DMS53 treated with DMSO at 0.1 percent for 48 hours (cell line): ENCODE data around the gene RUSF1.
"Not testable (repeated sequence)": the region's sequence is repeated elsewhere in the genome, so short reads cannot be mapped to it uniquely, and the experiment has no call there.

Experiments
- DNase-seq: peaks from one replicate; lab custom pipeline; 2025; ENCODE audit not compliant: unreplicated experiment; lab: John Stamatoyannopoulos, UW

The RUSF1 gene

DNA sequence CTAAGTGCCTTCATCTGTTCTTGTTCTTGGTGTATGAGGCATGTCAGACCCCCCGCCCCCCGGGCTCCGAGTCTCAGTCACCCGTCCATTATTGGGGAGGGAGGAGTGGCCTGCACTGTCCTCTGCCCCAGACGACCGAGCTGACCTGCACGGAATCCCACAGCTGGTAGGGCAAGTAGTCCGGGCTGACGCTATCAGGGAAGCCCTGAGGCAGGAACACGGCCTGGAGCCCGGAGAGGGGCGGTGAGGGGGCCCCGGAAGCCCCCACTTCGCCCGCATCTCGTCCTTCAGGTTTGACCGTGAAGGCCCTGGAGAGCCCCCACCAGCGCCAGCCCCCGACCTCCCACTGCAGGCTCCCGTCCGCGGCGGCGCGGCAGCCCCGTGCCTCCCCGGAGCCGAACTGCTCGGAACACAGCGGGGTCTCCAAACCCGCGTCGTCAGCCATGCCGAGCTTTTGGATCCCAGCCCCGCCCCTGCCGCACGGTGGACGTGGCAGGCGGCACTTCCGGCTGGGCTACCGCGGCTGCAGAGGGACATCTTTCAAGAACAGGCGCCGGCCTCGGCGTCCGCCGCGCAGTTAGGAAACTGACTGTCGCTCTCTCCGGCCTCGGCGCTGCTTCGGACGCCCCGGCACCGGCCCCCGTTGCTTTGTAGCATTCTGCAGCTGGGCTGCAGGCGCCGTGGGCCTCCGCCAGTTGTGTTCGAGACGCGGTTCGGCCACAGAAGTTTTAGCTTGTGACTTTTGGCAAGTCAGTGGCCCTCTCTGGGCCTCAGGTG lies at the start of gene RUSF1:
Gene RUSF1, minus strand, starts transcription at position 463 of the 777 bp plus-strand sequence. Its CDS starts 18 bp downstream, at position 445.
- DNase-seq, result peak; percentile 52

DNA sequence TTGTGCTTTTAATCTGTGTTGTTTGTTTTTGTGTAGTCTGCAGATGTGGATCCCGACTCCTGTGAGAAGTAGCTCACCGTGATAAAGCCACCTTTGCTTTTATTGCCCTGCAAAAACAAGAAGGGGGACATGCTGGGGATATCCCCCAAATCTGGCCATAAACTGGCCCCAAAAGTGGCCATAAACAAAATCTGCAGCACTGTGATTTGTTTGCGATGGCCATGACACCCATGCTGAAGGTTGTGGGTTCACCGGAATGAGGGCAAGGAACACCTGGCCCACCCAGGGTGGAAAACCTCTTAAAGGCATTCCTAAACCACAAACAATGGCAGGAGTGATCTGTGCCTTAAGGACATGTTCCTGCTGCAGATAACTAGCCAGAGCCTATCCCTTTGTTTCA lies 34.6 kb upstream of the RUSF1 start:
- no peak for DNase-seq

DNA sequence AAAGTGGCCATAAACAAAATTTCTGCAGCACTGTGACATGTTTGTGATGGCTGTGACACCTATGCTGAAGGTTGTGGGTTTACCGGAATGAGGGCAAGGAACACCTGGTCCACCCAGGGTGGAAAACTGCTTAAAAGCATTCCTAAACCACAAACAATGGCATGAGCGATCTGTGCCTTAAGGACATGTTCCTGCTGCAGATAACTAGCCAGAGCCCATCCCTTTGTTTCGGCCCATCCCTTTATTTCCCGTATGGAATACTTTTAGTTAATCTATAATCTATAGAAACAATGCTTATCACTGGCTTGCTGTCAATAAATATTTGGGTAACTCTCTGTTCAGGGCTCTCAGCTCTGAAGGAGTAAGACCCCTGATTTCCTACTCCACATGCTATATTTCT lies 31.6 kb upstream of the RUSF1 start:
- not testable (repeated sequence) for DNase-seq

DNA sequence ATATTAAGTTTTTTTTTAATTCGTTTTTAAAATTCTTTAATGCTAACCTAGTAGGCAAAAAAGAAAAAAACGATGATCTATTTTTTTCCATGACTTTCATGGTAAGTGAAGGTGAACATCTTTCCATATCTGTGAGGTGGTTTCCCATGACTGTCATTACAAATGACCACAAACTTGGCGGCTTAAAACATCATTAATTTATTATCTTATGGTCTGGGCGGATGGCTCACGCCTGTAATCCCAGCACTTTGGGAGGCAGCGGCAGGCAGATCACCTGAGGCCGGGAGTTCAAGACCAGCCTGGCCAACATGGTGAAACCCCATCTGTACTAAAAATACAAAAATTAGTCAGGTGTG lies 30.0 kb upstream of the RUSF1 start:
- DNase-seq, result not testable (repeated sequence)

DNA sequence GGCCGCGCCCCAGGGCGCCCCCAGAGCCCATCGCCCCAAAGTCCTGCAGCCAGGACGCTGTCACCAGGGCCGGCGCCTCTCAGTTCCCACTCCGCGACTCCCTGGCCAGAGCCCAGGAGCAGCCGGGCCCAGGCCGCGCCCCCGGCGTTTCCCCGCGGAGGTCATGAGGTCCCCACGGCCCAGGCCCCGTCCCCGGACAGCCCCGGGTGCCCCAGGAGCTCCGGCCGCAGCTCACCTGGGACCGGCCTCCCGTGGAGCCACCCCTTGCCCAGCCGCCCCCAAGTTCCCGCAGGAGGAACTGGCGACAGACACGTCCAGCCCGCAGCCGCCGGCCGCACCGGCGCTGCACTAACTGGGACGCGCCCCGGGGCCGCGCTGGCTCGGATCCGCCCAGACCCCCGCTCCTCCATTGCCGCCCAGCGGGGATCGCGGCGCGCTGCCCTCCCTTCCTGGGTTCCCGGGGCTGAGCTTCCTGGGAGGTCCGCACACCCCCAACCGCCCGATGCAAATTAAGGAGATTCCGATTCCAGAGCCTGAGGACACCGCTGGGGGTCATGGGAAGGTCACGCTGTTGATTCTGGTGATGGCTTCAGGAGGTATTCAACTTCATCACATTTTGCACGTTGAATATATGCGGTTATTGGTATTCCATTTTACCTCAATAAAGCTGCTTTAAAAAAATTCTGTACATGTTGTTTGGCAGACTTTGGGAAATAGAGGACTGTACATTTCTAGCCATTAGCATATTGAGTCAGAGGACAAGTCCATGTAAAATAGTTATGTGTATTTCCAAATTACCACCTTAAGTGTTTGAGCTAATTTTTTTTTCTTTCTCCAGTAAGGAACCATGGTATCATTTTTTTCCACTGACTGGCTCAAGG lies 29.4 kb upstream of the RUSF1 start:
- no peak for DNase-seq

DNA sequence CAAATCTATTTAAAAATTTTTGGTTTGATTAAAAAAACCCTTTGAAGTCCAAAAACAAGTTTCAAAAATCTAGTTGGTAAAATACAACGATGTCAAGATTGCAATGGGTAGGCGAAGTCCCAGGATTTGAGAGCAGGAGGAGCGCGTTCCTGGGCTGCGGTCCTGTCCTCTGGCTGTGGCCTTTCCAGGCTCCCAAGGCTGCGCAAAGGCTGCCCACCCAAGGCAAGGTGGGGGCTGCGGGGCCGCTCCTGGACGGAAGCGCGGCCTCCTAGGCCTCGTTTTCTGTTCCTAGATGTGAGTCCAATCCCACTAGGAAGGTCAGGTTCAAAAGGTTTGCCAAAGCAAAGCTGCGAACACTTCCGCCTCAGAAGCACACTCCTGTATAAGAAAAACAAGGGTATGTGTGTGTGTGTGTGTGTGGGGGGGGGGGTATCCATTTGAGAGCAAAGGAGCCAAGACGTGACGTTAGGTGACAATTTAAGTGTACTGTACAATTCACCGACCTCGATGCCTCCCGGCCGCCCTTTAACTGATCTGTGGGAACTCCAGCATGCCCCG lies 28.7 kb upstream of the RUSF1 start:
- DNase-seq, result no peak

DNA sequence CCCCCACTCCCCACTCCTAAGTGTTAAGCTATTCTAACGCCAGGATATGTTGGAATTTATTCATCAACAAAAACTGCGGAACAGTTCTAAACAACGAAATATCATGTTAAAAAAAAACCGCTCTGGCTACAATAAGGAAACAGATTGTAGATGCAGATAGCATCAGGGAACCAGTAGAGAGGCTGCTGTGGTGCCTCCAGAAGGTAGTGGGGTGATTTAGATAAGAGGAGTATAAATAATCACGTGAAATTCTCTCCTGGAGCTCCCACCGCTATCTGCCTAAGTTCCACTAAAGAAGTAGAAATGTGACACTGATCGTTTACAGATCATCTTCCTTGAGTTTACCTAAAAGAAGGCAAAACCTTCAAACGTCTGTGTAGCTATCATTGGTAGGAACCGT lies 27.5 kb upstream of the RUSF1 start:
- DNase-seq, result no peak

DNA sequence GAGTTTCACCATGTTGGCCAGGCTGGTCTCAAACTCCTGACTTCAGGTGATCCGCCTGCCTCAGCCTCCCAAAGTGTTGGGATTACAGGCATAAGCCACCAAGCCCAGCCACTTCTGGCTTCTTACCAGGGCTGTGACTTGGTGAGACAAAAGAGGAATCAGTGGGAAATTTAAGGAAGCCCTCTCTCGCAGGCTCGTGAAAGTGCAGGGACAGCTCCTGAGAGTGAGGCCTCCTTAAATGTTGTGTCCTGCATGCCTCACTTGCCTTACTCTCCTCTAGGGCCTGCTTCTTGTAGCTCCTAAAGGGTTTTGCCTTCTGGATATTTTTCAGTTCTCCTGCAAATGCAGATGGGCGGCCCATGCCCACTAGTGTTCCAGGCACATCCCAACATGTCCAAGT lies 24.7 kb upstream of the RUSF1 start:
- DNase-seq, result no peak

DNA sequence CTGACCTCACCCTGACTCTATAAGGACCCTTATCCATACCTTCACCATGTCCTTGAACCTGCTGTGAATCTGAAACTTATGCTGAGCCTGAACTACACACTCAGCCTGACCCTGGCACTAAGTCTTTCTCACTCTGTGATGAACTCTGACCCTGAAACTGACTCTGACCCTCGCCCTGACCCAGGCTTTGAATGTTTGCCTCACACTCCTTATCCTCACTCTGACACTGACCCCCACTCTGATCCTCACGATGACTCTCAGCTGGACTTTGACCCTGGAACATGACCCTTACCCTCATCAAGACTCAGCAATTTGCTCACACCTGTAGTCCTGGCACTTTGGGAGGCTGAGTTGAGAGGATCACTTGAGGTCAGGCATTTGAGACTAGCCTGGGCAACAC lies 23.9 kb upstream of the RUSF1 start:
- no peak for DNase-seq

DNA sequence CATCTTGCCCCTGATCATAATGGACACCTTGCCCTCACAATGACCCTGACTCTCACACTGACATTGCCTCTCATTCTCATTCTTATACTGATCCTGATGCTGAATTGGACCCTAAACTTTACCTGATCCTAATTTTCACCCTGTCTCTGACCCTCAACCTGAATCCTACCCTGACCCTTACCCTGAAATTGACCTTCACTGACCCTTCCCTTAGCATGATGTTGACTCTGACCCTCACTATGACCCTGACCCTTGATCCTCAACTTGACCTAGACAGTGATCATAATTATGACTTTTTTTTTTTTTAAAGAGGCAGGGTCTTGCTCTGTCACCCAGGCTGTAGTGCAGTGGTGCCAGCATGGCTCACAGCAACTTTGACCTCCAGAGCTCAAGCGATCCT lies 22.9 kb upstream of the RUSF1 start:
- DNase-seq, result no peak

DNA sequence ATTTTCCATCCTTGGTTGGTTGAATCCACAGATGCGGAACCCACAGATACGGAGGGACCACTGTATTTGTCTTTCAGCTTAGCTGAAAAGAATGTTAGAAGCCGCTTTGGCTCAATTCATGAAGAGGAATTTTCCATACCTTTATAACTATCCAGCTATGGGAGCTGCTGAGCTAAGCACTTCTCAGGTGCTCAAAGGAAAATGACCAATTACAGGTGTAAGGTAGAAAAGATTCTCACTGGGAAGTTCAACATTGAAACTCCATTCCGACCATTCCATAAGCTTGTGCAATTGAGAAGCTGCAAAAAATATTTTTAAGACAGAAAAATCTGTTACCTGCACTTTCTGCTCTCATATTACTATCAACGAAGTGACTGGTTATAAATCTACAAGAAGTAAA lies 22.2 kb upstream of the RUSF1 start:
- DNase-seq, result no peak

DNA sequence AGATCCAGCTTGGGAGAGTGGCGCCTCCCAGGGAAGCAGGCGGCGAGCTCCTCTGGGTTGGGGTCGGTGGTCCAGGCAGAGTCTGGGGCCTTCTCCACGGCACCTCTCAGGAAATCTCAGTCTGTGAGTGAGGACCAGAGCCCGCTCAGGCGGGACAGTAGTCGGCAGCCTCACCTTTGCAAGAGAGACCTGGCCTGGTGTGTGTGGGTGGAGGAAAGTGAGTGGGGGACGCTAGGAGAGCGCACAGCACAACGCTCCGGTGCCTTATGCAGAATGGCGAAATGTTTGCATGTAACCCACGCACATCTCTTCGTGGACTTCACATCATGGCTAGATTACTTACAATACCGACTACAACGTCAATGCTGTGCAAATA lies 21.7 kb upstream of the RUSF1 start:
- DNase-seq, result no peak

DNA sequence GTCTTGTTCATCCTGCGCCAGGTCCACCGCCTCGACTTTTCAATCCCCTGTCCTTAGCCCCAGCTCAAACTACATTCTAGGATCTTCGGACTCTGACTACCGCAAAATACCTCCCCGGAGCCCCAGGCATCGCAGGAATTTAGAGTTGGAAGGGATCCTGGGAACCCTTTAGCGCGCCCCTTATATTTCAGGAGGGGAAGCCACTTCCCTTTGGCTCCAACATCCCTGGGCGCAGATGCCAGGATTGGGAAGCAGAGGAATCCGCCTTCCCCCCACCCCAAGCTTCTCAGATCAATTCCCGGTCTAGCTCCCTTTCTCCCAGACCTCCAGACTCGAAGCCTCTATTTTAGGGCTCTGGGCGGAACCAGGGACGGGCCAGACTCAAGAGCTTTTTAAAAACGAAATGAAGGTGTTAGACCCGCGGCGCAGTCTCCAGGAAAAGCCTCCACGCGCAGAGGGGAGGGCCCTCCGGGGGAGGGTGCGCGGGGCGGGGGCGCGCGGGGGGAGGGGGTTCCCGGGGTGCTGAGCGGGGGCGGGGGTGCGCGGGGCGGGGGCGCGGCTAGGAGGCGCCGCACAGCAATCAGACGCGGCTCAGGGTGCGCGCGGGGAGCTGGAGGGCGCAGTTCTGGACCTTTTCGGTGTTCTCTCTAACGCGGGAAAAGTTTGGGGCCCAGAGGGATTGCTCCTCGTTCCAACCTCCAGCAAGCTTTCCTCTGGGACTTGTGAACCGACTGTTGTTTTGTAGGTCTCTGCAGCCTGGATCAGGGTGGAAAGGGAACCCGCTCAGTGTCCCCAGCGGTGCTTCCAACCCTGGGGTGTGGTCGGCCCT lies 21.1 kb upstream of the RUSF1 start:
- DNase-seq, result no peak

DNA sequence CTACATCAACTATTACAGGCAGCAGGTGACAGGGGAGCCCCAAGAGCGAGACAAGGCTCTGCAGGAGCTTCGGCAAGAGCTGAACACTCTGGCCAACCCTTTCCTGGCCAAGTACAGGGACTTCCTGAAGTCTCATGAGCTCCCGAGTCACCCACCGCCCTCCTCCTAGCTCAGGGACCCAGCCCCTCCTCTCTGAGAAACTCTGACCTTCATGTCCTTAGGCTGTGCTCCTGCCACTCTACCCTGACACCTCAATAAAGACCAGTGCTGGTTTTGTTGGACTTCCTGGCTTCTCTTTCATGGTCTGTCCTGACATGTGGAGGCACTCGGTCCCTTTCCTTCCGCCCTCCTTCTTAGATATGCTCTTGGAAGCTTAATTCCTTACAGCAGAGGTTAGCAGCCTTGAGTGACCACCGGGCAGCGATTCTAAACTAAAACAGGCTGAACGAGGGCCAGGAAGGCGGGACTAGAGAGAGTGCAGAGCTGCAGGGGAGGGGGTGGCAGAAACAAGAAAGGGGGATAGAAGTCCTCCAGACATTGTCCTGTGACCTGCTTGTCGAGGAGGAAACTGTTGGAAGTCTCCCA lies 20.4 kb upstream of the RUSF1 start:
- DNase-seq, result no peak

DNA sequence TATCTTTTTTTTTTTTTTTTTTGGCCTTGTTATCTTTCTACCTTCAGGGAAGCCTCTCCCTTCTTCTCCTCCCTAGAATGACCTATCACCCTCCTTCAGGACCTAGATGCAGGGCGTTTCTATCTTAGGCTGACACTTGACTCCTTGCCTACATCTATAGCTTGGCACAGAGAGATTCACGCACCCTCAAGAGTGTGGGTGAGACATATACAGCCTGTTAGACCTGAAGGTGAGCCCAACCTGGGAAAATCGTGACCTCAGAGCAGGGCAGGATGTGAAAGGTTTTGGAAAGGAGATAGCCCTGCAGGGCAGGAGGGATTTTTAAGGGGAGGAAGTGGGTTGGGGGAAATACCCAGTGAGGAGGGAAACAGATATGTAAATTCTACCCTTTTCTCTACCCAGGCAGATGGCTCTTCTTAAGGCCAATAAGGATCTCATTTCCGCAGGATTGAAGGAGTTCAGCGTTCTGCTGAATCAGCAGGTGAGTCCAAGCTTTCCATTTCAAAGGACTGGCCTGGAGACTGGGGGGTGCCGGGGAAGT lies 19.6 kb upstream of the RUSF1 start, which contains the start of gene AHSP:
Gene AHSP, plus strand, starts transcription at position 167 of the 541 bp plus-strand sequence. Its CDS starts 240 bp downstream, at position 407.
- no peak for DNase-seq

DNA sequence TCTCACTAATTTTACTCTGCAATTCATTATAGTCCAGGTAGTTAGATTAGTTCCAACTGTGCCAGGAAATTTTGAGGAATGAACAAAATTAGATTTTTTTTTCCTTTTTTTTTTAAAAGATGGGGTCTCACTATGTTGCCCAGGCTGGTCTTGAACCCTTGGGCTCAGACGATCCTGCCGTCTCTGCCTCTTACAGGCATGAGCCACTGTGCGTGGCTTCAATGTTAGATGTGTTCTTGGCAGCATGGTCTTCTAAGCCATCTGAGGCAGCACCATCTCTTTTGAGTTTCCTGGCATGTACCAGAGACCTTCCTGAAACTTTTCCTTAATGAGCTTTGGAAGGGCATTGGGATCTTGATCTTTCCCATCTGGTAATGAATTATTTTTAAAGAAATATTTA lies 16.9 kb upstream of the RUSF1 start:
- no peak for DNase-seq

DNA sequence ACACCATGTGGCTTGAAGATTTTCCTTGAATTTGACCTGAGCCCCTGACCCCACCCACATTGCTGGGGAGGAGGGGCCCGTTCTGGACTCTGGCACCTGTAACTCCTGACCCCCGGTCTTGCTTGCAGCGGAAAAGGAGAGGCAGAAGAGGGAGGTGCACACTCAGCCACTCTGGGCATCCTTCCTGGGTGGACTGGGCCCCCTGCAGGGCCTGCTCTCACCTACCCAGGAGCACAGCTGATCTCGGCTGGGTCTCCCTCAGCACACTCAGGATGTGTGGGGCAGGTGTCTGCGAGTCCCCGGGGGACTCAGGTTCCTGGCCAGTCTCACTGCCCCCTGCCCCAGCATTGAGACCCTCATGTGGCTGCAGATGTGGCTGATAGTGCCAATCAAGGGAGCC lies 15.6 kb upstream of the RUSF1 start:
- DNase-seq, result not testable (repeated sequence)

DNA sequence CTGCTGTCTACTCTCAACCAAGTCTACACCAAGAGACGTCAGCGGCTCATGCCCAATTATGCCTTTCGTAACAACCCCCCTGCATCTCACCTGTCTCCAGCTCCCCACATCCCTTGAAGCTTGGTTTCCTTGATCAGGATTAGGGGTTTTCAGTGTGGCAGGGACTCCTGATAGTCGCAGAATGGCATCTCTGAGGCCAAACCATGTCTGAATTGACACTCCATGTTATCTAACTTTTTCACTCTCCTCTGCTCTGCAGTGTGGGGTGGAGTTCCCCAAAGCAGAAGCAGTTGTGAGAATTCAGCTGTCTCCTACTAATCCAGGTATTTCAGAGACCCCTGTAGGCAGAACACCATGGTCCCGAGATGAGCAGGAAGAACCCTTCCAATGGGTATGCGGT lies 13.9 kb upstream of the RUSF1 start:
- no peak for DNase-seq

DNA sequence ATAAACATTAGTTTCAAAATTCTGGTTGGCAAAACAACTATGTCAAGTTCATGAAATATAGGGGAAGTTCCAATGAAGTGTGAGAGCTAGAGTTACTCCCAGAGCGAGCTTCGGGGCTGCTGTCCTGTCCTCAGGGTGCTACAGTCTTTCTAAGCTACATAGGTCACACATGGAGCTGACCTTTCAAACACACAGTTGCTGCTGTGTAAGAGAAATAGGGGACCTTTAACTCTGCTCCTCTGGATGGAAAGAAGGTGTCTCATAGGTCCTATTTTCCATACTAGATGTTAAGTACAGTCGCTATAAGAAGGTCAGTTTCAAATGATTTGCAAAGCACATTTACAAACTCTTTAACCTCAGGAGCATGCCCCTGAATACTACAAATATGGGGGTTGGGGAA lies 13.2 kb upstream of the RUSF1 start:
- no peak for DNase-seq

DNA sequence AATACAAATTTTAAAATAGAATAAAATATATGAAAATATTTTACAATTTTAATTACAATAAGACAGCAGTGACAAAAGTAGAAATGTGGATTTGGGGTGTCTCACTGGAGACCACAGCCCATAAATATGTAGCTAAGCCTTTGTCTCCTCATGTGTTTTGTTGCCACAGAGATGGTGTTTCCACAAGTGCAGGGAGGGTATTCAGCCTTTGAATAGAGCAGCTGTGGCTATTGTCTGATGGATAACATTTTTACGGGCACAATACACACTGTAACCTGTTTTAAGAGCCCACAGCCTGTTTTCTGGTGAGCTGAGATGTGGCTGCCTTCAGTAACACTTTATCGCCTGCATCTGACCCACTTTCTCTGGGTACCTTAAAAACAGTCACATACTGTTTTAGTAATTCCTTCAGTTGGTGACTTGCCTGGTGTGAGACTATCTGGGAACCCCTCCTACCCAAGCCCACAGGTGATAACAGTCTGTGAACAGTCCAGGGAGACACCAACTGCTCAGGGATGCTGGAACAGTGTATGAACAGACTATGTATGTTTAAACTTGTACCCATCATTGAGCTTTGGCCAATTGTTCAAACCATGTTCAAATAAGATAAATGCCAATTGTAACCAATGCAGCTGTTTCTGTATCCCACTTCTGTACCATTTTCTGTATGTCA lies 11.7 kb upstream of the RUSF1 start:
- no peak for DNase-seq
